Activated naive CD4-positive, alpha-beta T cell treated with anti-CD3 and anti-CD28 coated beads for 36 hours (primary cell): Measurements from ENCODE around the gene SPACA7. TPM values are rescaled to one million over a fixed set of nuclear protein-coding genes. Genes with fewer than 3 reads are reported as not detected.

Experiments
- total RNA-seq, 2 experiments: library from RNA; stranded (reverse); gene quantifications; one replicate each; pipeline ENCODE4 v1.2.3, GENCODE V29; 2021

Gene SPACA7
- total RNA-seq, 2 experiments from 2014 or later, result not detected

Other genes starting within 250 kb of the SPACA7 start
- gene TUBGCP3, start 211.8 kb downstream of the SPACA7 start, total RNA-seq, result 10 to 100 TPM; 87.5 to 88.3 TPM